Gastroesophageal sphincter (tissue), 3 donors: ENCODE measurements around the gene FAM163A.

Experiments used
- CTCF ChIP-seq, 4 experiments: fragments of 200-600 bp in 2 of 4; fragments of 450-650 bp in 2 of 4; sonication (generic) in 1 of 4; IDR thresholded peaks; one replicate each; pipeline ENCODE4 v1.5.1; 2017 to 2019; ENCODE audit warnings: antibody characterized with exemption in 4 of 4, mild to moderate bottlenecking in 2 of 4, moderate library complexity in 2 of 4
- EP300 ChIP-seq: sonication (generic); formaldehyde crosslinking; IDR thresholded peaks from one replicate; pipeline ENCODE4 v1.6.1; 2017; ENCODE audit warnings: antibody characterized with exemption, mild to moderate bottlenecking

DNA sequence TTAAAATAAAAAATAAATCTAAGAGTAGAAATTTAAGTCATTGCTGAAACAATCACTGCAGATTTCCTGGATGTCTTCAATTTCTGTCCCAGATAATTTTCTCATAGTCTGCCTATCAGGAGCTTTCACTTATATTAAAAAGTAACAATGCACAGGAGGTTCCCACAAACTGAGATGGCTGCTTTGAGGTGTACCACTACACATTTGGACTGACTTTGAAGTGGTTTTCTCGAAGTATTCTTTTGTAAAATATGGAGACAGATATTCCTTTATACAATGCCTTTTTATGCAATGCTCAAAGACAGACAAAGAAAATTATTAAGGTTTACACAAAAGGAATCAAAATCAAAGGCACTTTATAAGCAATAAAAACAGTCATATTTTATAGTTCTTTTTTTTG, 110.0 kb downstream of the FAM163A start:
- TF ChIP-seq EP300 (no peak), CTCF (IDR thresholded peaks at IDR 0.05) (no peak)
